ENCODE results near the gene C19orf81. TPM values are rescaled to one million over a fixed set of nuclear protein-coding genes. Genes with fewer than 3 reads are reported as not detected.

C19orf81 gene
- total and polyA plus RNA-seq, 2 of the 8 experiments (the other 6 are each of a cell fraction or from before 2014, with no cell fraction given): 11.7 to 13.0 TPM

GRCh38 chr19:50694815-50695145 lies 45.5 kb downstream of the C19orf81 start (continued):
- TF ChIP-seq CTCF (IDR thresholded peaks at IDR 0.05; ENCODE audit: control extremely low read depth in 1 of 3, insufficient read depth in 1 of 3, low read depth in 1 of 3, low read length in 3 of 3) (no peak), PHF8 (conservative IDR thresholded peaks at IDR 0.05; ENCODE audit: low read depth, low read length) (no peak), USF2 (IDR thresholded peaks at IDR 0.05; ENCODE audit: low read length) (no peak)
